ENCODE results near the gene KCNS3. TPM values are rescaled to one million over a fixed set of nuclear protein-coding genes. Genes with fewer than 3 reads are reported as not detected.
A peak's percentile ranks its signal among the peaks of the same experiment; 100 is the strongest.

Gene KCNS3
- total and polyA plus RNA-seq, 3 donors from 2014 or later: 12.1 to 86.9 (median 17.4) TPM

- DNase-seq: no peak
- TF ChIP-seq CTCF (IDR thresholded peaks at IDR 0.05): no peak
- no peak for TF ChIP-seq POLR2A (IDR thresholded peaks at IDR 0.05)
- H3K4me1 ChIP-seq: peaks cover 22% of the 10 kb centered on the region
- H3K27ac ChIP-seq: peak overlapping the region; percentile 7 to 36
- H3K36me3 ChIP-seq (ENCODE audit: low read depth, missing control alignments): no peaks in the 10 kb centered on the region
- no peaks in the 10 kb centered on the region for H3K27me3 ChIP-seq
- WGBS, 2 donors: 93 to 97% methylated on average over 2 of the region's 2 CpGs
- H3K4me3 ChIP-seq: no peak overlapping the region
- intact Hi-C loops (cut with DNase I; ENCODE audit: low total_unique reads): no loop called here
- no peaks in the 10 kb centered on the region for H3K9me3 ChIP-seq
Observed at GRCh38 chr2:17843457-17843856, 35.0 kb upstream of the KCNS3 start.

- intact Hi-C loops (cut with DNase I; ENCODE audit: low total_unique reads): no loop called here
- no peaks in the 10 kb centered on the region for H3K9me3 ChIP-seq
- WGBS, 2 donors: 72 to 88% methylated on average over 7 of the region's 7 CpGs
Observed at GRCh38 chr2:17845806-17846205, 32.7 kb upstream of the KCNS3 start.

GRCh38 chr2:17846676-17847075 lies 31.8 kb upstream of the KCNS3 start:
- intact Hi-C loops (cut with DNase I; ENCODE audit: low total_unique reads): no loop called here
- Histone ChIP-seq H3K36me3 (ENCODE audit: low read depth, missing control alignments) (no peaks in the 10 kb centered on the region), H3K9me3 (no peaks in the 10 kb centered on the region), H3K4me1 (peaks cover 10% of the 10 kb centered on the region), H3K27ac (no peak overlapping the region), H3K27me3 (no peaks in the 10 kb centered on the region), H3K4me3 (no peak overlapping the region)
- whole genome bisulfite sequencing, 2 donors: 41 to 51% methylated on average over 3 of the region's 3 CpGs
- no peak for TF ChIP-seq CTCF (IDR thresholded peaks at IDR 0.05)
- TF ChIP-seq POLR2A (IDR thresholded peaks at IDR 0.05): no peak
- no peak for DNase-seq

More at GRCh38 chr2:17845806-17846205, 32.7 kb upstream of the KCNS3 start:
- Histone ChIP-seq H3K4me1 (peaks cover 14% of the 10 kb centered on the region), H3K36me3 (ENCODE audit: low read depth, missing control alignments) (no peaks in the 10 kb centered on the region), H3K27me3 (no peaks in the 10 kb centered on the region), H3K27ac (no peak overlapping the region), H3K4me3 (no peak overlapping the region)
- no peak for DNase-seq
- TF ChIP-seq CTCF (IDR thresholded peaks at IDR 0.05): no peak
- no peak for TF ChIP-seq POLR2A (IDR thresholded peaks at IDR 0.05)

GRCh38 chr2:17847236-17847635 lies 31.2 kb upstream of the KCNS3 start:
- DNase-seq: no peak
- H3K27me3 ChIP-seq: no peaks in the 10 kb centered on the region
- H3K9me3 ChIP-seq: no peaks in the 10 kb centered on the region
- intact Hi-C loops (cut with DNase I; ENCODE audit: low total_unique reads): no loop called here
- no peak for TF ChIP-seq POLR2A (IDR thresholded peaks at IDR 0.05)
- TF ChIP-seq CTCF (IDR thresholded peaks at IDR 0.05): no peak
- WGBS, 2 donors: 91 to 94% methylated on average over 2 of the region's 2 CpGs
- no peak overlapping the region for H3K4me3 ChIP-seq
- H3K36me3 ChIP-seq (ENCODE audit: low read depth, missing control alignments): no peaks in the 10 kb centered on the region
- H3K4me1 ChIP-seq: peaks cover 6% of the 10 kb centered on the region
- no peak overlapping the region for H3K27ac ChIP-seq

GRCh38 chr2:17849275-17849674 lies 29.2 kb upstream of the KCNS3 start:
- Histone ChIP-seq H3K36me3 (ENCODE audit: low read depth, missing control alignments) (no peaks in the 10 kb centered on the region), H3K27ac (no peak overlapping the region), H3K9me3 (no peaks in the 10 kb centered on the region), H3K4me1 (no peaks in the 10 kb centered on the region), H3K27me3 (no peaks in the 10 kb centered on the region), H3K4me3 (no peak overlapping the region)
- intact Hi-C loops (cut with DNase I; ENCODE audit: low total_unique reads): no loop called here
- TF ChIP-seq POLR2A (IDR thresholded peaks at IDR 0.05) (no peak), CTCF (IDR thresholded peaks at IDR 0.05) (no peak)
- WGBS, 2 donors: 53 to 74% methylated on average over 5 of the region's 5 CpGs
- DNase-seq: no peak
